Upper lobe of left lung (tissue), 6 donors: ENCODE data around the gene EXOC6B. TPM values are rescaled to one million over a fixed set of nuclear protein-coding genes. Genes with fewer than 3 reads are reported as not detected.

Experiments
- ATAC-seq, 2 donors: fragments of 200-7000 bp; cut with Tn5 transposase; one replicate each; pipeline ENCODE4 v1.9.1; 2022; ENCODE audit warnings: mild to moderate bottlenecking in 2 of 2, moderate library complexity in 2 of 2; ENCODE audit not compliant: low FRiP score in 2 of 2
- DNase-seq, 2 donors: peaks; one replicate each; pipeline ENCODE4 v3.0.0-alpha.2; 2019 to 2020
- H3K27ac ChIP-seq, 4 donors: fragments of 200-600 bp; sonication (generic); one replicate each; pipeline ENCODE4 v1.5.1; 2016 to 2019
- H3K27me3 ChIP-seq, 4 donors: fragments of 200-600 bp; sonication (generic); one replicate each; pipeline ENCODE4 v1.5.1; 2017 to 2019
- H3K36me3 ChIP-seq, 4 donors: fragments of 200-600 bp; sonication (generic); one replicate each; pipeline ENCODE4 v1.5.1; 2016 to 2019
- H3K4me1 ChIP-seq, 4 donors: fragments of 200-600 bp; sonication (generic); one replicate each; pipeline ENCODE4 v1.5.1; 2018 to 2019
- H3K4me3 ChIP-seq, 4 donors: fragments of 200-600 bp; sonication (generic); one replicate each; pipeline ENCODE4 v1.5.1; 2017 to 2019; ENCODE audit warnings: mild to moderate bottlenecking in 2 of 4, moderate library complexity in 1 of 4
- H3K9me3 ChIP-seq, 4 donors: fragments of 200-600 bp; sonication (generic); one replicate each; pipeline ENCODE4 v1.5.1; 2018 to 2019
- EP300 ChIP-seq, 4 donors: sonication (generic); formaldehyde crosslinking; IDR thresholded peaks; one replicate each; pipeline ENCODE4 v1.5.1; 2017; ENCODE audit warnings: antibody characterized with exemption in 4 of 4, control low read depth in 2 of 4
- POLR2A ChIP-seq, 4 donors: fragments of 450-650 bp; IDR thresholded peaks; one replicate each; pipeline ENCODE4 v1.5.1; 2016 to 2017; ENCODE audit warnings: antibody characterized with exemption in 4 of 4, mild to moderate bottlenecking in 2 of 4
- POLR2AphosphoS5 ChIP-seq, 2 donors: sonication (generic); formaldehyde crosslinking; IDR thresholded peaks; one replicate each; pipeline ENCODE4 v1.5.1; 2017; ENCODE audit warnings: antibody characterized with exemption in 2 of 2
- WGBS, 2 donors: methylation state at CpG; one replicate each; pipeline ENCODE4 v1.1.5; 2017 to 2018; 5-methylcytosine and 5-hydroxymethylcytosine counted together
- total RNA-seq, 6 donors: library from RNA; depleted of rRNA in 4 of 6; stranded (reverse); fragments of >200 nt in 4 of 6; gene quantifications; one replicate each; pipeline versions ENCODE4 v1.1.0 to v1.2.1, GENCODE V29; 2016 to 2021
- TF ChIP-seq, protein P1 (sequence below), 6 experiments: fragments of 450-650 bp in 4 of 6; fragments of 200-600 bp in 2 of 6; sonication (generic) in 2 of 6; IDR thresholded peaks; one replicate each; pipeline ENCODE4 v1.5.1; 2016 to 2019; ENCODE audit warnings: antibody characterized with exemption in 6 of 6
- donor health status: DM: no; HTN: no; CAD: no; lungs with moderate emphysema.
- donor health status: DM: no; HTN: yes; CAD: no; lungs with severe emphysema.

The EXOC6B gene
- total RNA-seq, 6 donors from 2014 or later, result 11.0 to 56.6 (median 24.0) TPM

DNA sequence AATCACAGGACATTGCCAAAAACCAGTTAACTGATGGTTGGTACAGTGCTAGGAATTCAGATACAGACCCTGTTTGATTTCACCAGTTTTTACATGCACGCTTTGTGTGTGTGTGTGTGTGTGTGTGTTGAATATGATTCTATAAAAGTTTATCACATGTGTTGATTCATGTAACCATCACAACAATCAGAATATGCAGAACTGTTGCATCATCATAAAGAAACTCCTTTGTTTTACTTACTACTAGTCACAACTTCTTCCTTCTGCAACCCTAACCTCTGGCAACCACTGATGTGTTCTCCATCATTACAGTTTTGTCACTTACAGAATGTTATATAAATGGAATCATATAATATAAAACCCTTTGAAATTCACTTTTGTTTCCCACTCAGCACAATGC is 533.4 kb downstream of the EXOC6B start:
- WGBS, 2 donors, result 95 to 100% methylated on average over 1 of the region's 1 CpG
- DNase-seq (no peak), ATAC-seq (no peak)
- Histone ChIP-seq H3K36me3 (no peaks in the 10 kb centered on the region), H3K9me3 (no peaks in the 10 kb centered on the region), H3K4me1 (no peaks in the 10 kb centered on the region), H3K27ac (no peak overlapping the region), H3K4me3 (no peak overlapping the region), H3K27me3 (no peaks in the 10 kb centered on the region)
- TF ChIP-seq, protein P1, sequence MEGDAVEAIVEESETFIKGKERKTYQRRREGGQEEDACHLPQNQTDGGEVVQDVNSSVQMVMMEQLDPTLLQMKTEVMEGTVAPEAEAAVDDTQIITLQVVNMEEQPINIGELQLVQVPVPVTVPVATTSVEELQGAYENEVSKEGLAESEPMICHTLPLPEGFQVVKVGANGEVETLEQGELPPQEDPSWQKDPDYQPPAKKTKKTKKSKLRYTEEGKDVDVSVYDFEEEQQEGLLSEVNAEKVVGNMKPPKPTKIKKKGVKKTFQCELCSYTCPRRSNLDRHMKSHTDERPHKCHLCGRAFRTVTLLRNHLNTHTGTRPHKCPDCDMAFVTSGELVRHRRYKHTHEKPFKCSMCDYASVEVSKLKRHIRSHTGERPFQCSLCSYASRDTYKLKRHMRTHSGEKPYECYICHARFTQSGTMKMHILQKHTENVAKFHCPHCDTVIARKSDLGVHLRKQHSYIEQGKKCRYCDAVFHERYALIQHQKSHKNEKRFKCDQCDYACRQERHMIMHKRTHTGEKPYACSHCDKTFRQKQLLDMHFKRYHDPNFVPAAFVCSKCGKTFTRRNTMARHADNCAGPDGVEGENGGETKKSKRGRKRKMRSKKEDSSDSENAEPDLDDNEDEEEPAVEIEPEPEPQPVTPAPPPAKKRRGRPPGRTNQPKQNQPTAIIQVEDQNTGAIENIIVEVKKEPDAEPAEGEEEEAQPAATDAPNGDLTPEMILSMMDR (IDR thresholded peaks at IDR 0.05), result no peak
- TF ChIP-seq POLR2AphosphoS5 (IDR thresholded peaks at IDR 0.05) (no peak), EP300 (IDR thresholded peaks at IDR 0.05) (no peak), POLR2A (IDR thresholded peaks at IDR 0.05) (no peak)

GRCh38 chr2:72291059-72291458 is 534.8 kb downstream of the EXOC6B start:
- no peaks in the 10 kb centered on the region for H3K9me3 ChIP-seq
- no peak for TF ChIP-seq POLR2AphosphoS5 (IDR thresholded peaks at IDR 0.05)
- TF ChIP-seq POLR2A (IDR thresholded peaks at IDR 0.05), result no peak
- TF ChIP-seq, protein P1 (IDR thresholded peaks at IDR 0.05), result no peak
- TF ChIP-seq EP300 (IDR thresholded peaks at IDR 0.05), result no peak
- no peak overlapping the region for H3K4me3 ChIP-seq
- H3K36me3 ChIP-seq, result no peaks in the 10 kb centered on the region
- no peak for DNase-seq
- no peak for ATAC-seq
- no peaks in the 10 kb centered on the region for H3K4me1 ChIP-seq
- 60 to 75% methylated on average over 3 to 4 of the region's 4 CpGs for WGBS, 2 donors
- H3K27me3 ChIP-seq, result no peaks in the 10 kb centered on the region
- H3K27ac ChIP-seq, result no peak overlapping the region

- H3K36me3 ChIP-seq, result no peaks in the 10 kb centered on the region
- H3K4me3 ChIP-seq, result no peak overlapping the region
- H3K27ac ChIP-seq, result no peak overlapping the region
- no peaks in the 10 kb centered on the region for H3K9me3 ChIP-seq
- TF ChIP-seq EP300 (IDR thresholded peaks at IDR 0.05) (no peak), POLR2A (IDR thresholded peaks at IDR 0.05) (no peak), POLR2AphosphoS5 (IDR thresholded peaks at IDR 0.05) (no peak)
- TF ChIP-seq, protein P1 (IDR thresholded peaks at IDR 0.05), result no peak
- no peaks in the 10 kb centered on the region for H3K27me3 ChIP-seq
- no peaks in the 10 kb centered on the region for H3K4me1 ChIP-seq
- no peak for ATAC-seq
- WGBS, 2 donors, result 91 to 98% methylated on average over 3 of the region's 3 CpGs
- no peak for DNase-seq
Observed at GRCh38 chr2:72289736-72290135, 536.1 kb downstream of the EXOC6B start.

DNA sequence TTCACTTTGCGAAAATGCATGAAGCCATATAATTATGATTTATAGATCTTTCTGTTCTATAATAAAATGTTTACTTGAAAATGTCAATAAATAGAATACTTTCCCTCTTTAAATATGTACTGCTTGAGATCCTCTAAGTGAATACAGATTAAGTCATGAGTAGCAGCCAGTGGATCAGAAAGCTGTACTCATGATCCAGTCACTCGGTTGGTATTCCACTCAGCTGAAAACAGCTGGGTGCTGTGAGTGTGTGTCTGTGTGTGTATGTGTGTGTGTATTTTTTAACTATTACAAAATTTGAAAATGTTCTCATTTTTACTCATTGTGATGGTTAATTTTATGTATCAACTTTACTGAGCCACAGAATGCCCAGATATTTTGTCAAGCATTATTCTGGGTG is 536.5 kb downstream of the EXOC6B start:
- Histone ChIP-seq H3K27me3 (no peaks in the 10 kb centered on the region), H3K36me3 (no peaks in the 10 kb centered on the region), H3K27ac (no peak overlapping the region), H3K4me1 (no peaks in the 10 kb centered on the region), H3K9me3 (no peaks in the 10 kb centered on the region), H3K4me3 (no peak overlapping the region)
- 79 to 86% methylated on average over 2 of the region's 2 CpGs for WGBS, 2 donors
- DNase-seq (no peak), ATAC-seq (no peak)
- TF ChIP-seq POLR2AphosphoS5 (IDR thresholded peaks at IDR 0.05) (no peak), POLR2A (IDR thresholded peaks at IDR 0.05) (no peak)

DNA sequence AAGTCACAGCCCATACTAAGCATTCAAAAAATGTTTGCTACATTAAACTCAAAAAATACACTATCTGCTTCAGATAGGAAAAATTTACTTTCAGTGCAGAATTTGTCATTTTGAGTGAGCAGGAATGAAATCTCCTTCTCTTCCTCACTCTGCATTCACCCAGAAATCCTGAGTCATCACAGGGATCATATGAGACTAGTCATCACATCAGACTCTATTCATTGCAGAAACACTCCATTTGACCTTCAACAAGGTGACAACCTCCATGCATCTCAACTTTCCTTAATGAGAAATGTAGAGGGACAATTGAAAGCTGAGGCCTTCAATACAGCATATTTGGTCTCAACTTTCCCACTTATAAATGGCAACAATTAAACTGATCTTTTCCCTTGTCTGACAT is 547.8 kb downstream of the EXOC6B start:
- Histone ChIP-seq H3K4me1 (no peaks in the 10 kb centered on the region), H3K27ac (no peak overlapping the region), H3K36me3 (no peaks in the 10 kb centered on the region), H3K4me3 (no peak overlapping the region), H3K27me3 (no peaks in the 10 kb centered on the region), H3K9me3 (no peaks in the 10 kb centered on the region)
- ATAC-seq, result no peak
- no peak for DNase-seq
- TF ChIP-seq POLR2AphosphoS5 (IDR thresholded peaks at IDR 0.05) (no peak), EP300 (IDR thresholded peaks at IDR 0.05) (no peak), POLR2A (IDR thresholded peaks at IDR 0.05) (no peak)
- TF ChIP-seq, protein P1 (IDR thresholded peaks at IDR 0.05), result no peak
